GM19372 (cell line): Measurements from ENCODE around the gene CELSR1.
"Not testable (repeated sequence)": the region's sequence is repeated elsewhere in the genome, so short reads cannot be mapped to it uniquely, and the experiment has no call there.

ENCODE experiments used
- ATAC-seq: cut with Tn5 transposase; IDR thresholded peaks from one replicate; pipeline ENCODE4 v1.9.1; 2021; ENCODE audit warnings: mild to moderate bottlenecking, low read depth, moderate library complexity; ENCODE audit not compliant: unreplicated experiment

CELSR1 gene

GRCh38 chr22:46486996-46487717 is 50.3 kb downstream of the CELSR1 start:
- ATAC-seq: no peak

GRCh38 chr22:46484861-46485595 is 52.4 kb downstream of the CELSR1 start:
- ATAC-seq: no peak

DNA sequence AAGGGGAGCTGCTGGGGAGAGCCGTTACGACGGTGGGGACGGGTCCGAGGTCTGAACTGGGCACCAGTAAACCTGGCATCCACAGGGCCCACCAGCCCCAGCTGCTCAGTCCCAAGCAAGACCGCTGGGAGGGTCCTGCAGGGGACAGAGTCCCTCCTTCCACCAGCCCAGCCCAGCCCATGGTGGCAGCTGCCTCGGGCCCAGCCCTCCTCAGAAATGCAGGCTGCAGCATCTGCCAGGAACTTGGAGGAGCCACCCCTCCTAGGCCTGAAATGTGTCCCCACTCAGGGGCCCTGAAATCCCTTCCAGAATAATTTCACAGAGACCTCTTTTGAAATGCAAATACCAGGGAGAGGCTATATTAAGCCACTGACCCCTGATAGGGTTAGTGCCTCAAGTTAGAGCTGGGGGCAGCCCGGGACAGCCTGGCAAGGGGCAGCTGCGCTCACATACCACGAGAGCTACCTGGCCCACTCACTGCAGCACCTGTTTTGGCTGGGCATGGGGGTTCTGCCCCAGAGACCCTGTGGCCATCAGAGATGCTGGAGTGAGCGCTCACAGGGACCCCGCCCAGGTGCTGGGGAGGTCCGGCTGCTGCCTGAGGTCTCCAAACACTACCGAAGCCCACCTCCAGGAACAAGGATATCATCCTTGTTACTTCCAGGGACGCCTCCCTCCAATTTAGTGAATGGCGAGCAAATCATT is 53.1 kb downstream of the CELSR1 start:
- no peak for ATAC-seq

DNA sequence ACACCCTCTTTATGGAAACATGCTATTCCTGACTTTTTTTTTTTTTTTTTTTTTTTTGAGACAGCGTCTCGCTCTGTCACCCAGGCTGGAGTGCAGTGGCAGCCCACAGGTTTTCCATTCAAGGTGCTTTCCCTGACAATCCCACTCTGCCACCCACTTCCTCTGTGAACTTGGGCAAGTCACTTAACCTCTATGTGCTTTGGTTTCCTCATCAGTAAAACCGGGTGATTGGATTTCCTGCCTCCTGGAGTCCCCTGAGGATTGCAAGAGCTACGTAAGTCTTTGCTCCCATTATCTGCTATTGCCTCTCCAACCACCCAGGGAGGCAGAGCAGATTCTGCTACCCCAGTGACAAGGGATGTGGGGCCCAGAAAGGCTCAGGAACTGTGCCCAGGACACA is 54.1 kb downstream of the CELSR1 start:
- no peak for ATAC-seq

DNA sequence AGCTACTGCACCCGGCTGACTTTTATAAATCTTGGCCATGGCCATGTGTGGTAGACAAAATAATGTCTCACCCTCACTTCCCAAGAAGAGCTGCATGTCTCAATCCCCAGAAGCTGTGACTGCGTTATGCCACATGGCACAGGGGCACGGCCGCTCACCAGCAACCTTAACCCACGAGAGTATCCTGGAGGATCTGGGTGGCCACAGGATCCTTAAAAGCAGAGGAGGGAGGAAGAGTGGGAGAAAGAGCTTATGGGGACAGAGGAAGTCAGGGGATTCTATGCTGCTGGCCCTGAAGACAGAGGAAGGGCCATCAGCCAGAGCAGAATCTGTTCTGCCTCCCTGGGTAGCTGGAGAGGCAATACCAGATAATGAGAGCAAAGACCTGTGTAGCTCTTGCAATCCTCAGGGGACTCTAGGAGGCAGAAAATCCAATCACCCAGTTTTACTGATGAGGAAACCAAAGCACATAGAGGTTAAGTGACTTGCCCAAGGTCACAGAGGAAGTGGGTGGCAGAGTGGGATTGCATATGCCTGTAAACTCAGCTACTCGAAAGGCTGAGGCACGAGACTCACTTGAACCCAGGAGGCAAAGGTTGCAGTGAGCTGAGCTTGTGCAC is 55.3 kb downstream of the CELSR1 start:
- no peak for ATAC-seq

- ATAC-seq: no peak
Measured at GRCh38 chr22:46481386-46481785, 56.0 kb downstream of the CELSR1 start.

- no peak for ATAC-seq
Measured at GRCh38 chr22:46480396-46480795, 57.0 kb downstream of the CELSR1 start.

DNA sequence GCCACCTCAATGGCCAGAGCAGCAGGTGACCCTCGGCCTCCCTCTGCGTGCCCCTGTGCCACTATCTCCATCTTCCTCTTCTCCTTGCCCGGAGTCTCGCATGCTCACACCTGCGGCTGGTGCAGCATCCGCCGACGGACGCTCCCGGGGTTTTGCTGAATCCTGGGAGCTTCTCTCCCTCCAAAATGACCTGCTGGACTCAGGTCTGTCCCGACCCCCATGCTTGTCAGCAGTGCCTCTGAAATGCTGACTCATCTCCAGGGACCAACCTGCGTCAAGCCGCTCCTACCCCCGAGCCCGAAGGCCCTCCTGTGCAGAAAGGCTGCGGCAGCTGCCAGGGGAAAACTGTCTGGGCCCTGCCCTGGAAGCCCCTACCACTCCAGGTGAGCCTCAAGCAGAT is 58.4 kb downstream of the CELSR1 start:
- no peak for ATAC-seq

GRCh38 chr22:46478083-46478551 is 59.3 kb downstream of the CELSR1 start:
- no peak for ATAC-seq

GRCh38 chr22:46476547-46476941 is 60.9 kb downstream of the CELSR1 start:
- no peak for ATAC-seq

GRCh38 chr22:46473896-46474557 is 63.4 kb downstream of the CELSR1 start:
- no peak for ATAC-seq

GRCh38 chr22:46473021-46473779 is 64.2 kb downstream of the CELSR1 start:
- no peak for ATAC-seq

DNA sequence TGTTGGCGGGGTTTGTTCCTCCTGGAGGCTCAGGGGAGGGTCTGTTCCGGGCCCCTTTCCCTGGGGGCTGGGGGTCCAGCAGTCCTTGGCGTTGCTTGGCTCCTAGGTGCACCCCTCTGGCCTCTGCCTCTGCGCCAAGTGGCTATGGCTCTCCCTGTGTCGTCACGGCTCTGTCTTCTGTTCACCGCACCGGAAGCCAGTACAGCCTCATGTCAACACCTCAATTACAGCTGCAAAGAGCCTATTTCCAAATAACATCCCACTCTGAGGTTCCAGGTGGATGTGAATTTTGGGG is 64.8 kb downstream of the CELSR1 start:
- ATAC-seq: no peak

GRCh38 chr22:46471901-46472721 is 65.3 kb downstream of the CELSR1 start:
- no peak for ATAC-seq

DNA sequence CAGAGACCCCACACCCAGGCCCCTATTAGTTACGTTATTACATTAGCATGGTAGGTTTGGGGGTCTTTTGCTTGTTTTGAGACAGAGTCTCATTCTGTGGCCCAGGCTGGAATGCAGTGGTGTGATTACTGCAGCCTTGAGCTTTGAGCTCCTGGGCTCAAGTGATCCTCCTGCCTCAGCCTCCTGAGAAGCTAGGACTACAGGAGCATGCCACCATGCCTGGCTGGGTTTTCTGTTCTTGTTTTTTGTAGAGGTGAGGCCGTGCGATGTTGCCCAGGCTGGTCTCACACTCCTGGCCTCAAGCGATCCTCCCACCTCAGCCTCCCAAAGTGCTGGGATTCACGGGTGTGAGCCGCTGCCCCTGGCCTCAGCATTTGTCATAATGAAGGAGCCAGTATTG is 66.1 kb downstream of the CELSR1 start:
- not testable (repeated sequence) for ATAC-seq

DNA sequence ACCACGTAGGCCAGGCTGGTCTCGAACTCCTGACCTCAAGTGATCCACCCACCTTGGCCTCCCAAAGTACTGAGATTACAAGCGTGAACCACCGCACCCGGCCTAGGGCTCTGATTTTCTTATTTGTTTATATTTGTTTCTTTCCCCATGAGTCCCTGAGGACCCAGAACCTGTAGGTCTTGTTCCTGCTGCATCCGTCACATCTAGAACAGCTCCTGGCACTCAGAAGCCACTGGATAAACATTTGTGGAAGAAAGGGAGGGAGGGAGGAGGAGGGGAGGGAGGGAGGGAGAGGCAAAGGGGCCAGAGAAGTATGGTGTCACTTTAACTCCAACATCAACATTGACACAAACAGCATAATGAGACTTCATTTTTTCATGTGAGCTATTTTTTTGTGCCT is 67.7 kb downstream of the CELSR1 start:
- no peak for ATAC-seq

DNA sequence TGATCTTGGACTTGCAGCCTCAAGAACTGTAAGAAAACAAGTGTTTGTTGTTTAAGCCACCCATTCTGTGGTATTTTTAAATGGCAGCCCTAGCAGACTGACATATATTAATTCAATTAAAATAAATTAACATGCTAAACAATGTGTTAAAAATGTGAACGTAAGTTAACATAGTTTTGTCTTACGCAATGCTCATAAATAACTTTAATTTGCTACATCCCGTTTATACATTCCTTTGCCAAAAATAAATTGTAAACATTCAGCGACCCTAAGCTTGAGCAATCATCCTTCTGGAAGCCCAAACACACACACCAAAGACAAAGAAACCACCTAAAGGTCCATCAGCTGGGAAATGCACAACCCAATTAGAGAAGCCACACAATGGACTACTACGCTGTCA is 70.4 kb downstream of the CELSR1 start:
- ATAC-seq: no peak

- no peak for ATAC-seq
Measured at GRCh38 chr22:46466255-46466676, 71.2 kb downstream of the CELSR1 start.

- no peak for ATAC-seq
Measured at GRCh38 chr22:46465793-46466192, 71.6 kb downstream of the CELSR1 start.
